Ectodermal cell (in vitro differentiated cells): Measurements from ENCODE around the gene UQCR11.
A peak's percentile ranks its signal among the peaks of the same experiment; 100 is the strongest.

Experiments used
- H3K27ac ChIP-seq: 2 replicates; pipeline ENCODE4 v1.7.0; 2013; ENCODE audit warnings: mild to moderate bottlenecking, low read depth, low read length; ENCODE audit not compliant: insufficient read depth, poor library complexity, severe bottlenecking
- H3K27me3 ChIP-seq: 2 replicates; pipeline ENCODE4 v1.7.0; 2013; ENCODE audit warnings: mild to moderate bottlenecking, low read length; ENCODE audit not compliant: insufficient read depth, control insufficient read depth, poor library complexity, severe bottlenecking
- H3K36me3 ChIP-seq: one replicate; pipeline ENCODE4 v1.7.0; 2013; ENCODE audit warnings: low read length; ENCODE audit not compliant: control insufficient read depth, insufficient read depth
- H3K4me1 ChIP-seq: one replicate; pipeline ENCODE4 v1.7.0; 2013; ENCODE audit warnings: low read length; ENCODE audit not compliant: control insufficient read depth, insufficient read depth
- H3K4me3 ChIP-seq: 2 replicates; pipeline ENCODE4 v1.7.0; 2013; ENCODE audit warnings: low read depth, low read length, control low read depth; ENCODE audit not compliant: insufficient read depth
- H3K9me3 ChIP-seq: 2 replicates; pipeline ENCODE4 v1.7.0; 2013; ENCODE audit warnings: mild to moderate bottlenecking, low read length, moderate library complexity; ENCODE audit not compliant: control insufficient read depth
- WGBS, 2 experiments: methylation state at CpG; one replicate each; pipeline ENCODE4 v1.1.7; 2013; ENCODE audit warnings: missing lambda C conversion rate in 2 of 2; 5-methylcytosine and 5-hydroxymethylcytosine counted together

Gene UQCR11

DNA sequence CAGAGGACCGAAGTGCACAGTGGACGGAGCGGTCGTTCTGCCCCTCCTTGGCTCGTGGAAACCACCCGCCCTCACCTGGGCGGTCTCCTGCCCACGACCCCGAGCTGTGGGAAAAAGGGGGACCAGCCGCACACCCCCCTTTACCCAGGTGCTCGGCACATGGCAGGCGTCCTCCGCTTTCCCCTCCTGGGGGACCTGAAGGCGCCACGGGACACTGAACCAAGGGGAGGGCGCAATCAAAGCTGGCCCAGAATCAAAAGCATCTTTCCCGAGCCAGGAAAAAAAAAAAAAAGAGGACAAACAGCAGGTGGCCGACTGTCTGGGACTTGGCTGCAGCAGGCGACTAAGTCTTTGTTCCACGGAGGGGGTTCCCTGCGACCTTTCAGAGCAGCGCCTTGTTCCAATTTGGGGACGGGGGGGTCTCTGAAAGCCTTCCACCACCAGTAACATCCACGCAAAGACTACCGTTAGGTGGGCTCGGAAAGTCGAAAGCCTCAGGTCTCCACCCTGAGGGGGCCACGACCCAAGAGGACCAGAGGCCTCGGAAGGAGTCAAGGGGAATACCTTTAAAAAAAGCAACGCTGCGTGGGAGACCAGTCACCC, 13.7 kb downstream of the UQCR11 start:
- H3K27ac ChIP-seq: peak overlapping the region; percentile 99
- H3K27me3 ChIP-seq: no peaks in the 10 kb centered on the region
- 6% methylated on average over 31 of the region's 31 CpGs for WGBS, 2 experiments
- no peaks in the 10 kb centered on the region for H3K9me3 ChIP-seq
- H3K4me1 ChIP-seq: peaks cover 9% of the 10 kb centered on the region
- no peaks in the 10 kb centered on the region for H3K36me3 ChIP-seq
- H3K4me3 ChIP-seq: peak overlapping the region; percentile 98

DNA sequence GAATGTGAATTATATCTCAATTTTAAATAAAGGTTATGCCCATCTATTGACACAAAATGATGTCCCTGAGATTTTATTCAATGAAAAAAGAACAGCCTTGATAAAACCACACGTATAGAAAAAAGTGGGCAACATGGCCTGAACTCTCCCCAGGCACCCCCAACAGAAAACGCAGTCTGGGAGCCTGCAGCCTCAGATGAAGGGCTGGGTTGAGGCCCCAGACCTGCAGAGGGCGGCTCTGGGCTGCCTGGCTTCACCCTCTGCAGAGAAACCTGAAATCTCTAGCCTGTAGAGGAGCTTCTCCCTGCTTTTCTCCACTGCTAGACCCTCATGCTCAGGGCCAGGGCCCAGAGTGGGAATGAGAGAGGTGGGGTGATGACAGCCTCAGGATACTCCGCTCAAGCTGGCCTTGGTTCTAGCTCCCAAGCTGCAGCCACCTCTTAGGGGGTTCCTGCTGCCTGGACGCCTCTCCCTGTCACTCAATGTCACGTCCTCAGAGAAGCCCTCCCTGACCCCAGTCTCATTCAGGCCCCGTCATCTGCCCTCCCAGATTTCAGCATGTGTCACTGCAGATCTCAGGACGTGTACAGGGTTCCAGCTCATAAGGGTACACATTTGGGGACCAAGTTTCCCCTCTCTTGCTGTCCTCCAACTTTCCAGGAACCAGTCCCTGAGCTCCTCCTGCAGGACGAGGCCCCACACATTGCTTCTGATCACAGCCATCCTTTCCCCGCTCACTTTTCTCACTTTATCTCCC, 14.4 kb downstream of the UQCR11 start:
- Histone ChIP-seq H3K27ac (peak overlapping the region; percentile 99), H3K36me3 (peaks cover 4% of the 10 kb centered on the region), H3K9me3 (no peaks in the 10 kb centered on the region), H3K27me3 (no peaks in the 10 kb centered on the region), H3K4me1 (peaks cover 9% of the 10 kb centered on the region), H3K4me3 (peak overlapping the region; percentile 98)
- 38 to 39% methylated on average over 10 of the region's 10 CpGs for WGBS, 2 experiments

DNA sequence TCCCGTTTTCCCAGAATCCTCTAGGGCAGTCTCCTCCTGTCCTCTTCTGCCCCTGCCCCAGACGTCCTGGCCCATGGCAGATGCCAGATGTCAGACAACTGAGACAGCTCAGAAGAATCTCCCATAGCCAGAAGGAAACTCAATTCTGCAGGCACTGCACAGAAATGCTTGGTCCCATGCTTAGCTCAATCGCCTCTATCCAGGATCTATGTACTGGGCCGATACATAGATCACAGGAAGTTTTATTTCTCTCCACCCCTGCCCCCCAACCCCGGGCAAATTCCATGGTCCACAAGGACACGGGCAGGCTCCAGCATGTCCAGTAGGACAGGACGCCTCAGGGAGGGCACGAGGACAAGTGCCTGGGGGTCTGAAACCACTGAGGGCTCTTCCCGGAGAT, 17.4 kb downstream of the UQCR11 start:
- no peaks in the 10 kb centered on the region for H3K27me3 ChIP-seq
- H3K9me3 ChIP-seq: no peaks in the 10 kb centered on the region
- WGBS, 2 experiments: 92 to 95% methylated on average over 9 of the region's 9 CpGs
- H3K36me3 ChIP-seq: peaks cover 10% of the 10 kb centered on the region
- H3K4me1 ChIP-seq: peaks cover 9% of the 10 kb centered on the region
- H3K27ac ChIP-seq: no peak overlapping the region
- H3K4me3 ChIP-seq: no peak overlapping the region

DNA sequence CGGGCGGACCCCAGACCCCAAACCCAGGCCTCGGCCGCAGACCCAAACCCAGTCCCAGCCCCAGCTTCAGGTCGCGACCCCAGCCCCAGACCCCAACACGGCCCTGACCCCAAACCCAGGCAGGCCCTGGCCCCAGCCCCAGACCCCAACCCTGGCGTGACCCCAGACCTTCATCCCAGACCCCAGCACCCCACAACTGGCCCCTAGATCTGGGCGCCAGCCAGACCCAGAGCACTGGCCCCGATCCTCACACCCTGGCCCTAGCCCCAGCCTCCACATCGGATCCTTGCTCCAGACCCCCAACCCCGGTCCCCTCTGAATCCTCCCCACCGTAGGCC, 20.1 kb downstream of the UQCR11 start:
- WGBS, 2 experiments: 93 to 97% methylated on average over 13 of the region's 13 CpGs
- Histone ChIP-seq H3K4me3 (no peak overlapping the region), H3K4me1 (no peaks in the 10 kb centered on the region), H3K9me3 (no peaks in the 10 kb centered on the region), H3K27me3 (no peaks in the 10 kb centered on the region), H3K36me3 (peaks cover 36% of the 10 kb centered on the region), H3K27ac (no peak overlapping the region)

DNA sequence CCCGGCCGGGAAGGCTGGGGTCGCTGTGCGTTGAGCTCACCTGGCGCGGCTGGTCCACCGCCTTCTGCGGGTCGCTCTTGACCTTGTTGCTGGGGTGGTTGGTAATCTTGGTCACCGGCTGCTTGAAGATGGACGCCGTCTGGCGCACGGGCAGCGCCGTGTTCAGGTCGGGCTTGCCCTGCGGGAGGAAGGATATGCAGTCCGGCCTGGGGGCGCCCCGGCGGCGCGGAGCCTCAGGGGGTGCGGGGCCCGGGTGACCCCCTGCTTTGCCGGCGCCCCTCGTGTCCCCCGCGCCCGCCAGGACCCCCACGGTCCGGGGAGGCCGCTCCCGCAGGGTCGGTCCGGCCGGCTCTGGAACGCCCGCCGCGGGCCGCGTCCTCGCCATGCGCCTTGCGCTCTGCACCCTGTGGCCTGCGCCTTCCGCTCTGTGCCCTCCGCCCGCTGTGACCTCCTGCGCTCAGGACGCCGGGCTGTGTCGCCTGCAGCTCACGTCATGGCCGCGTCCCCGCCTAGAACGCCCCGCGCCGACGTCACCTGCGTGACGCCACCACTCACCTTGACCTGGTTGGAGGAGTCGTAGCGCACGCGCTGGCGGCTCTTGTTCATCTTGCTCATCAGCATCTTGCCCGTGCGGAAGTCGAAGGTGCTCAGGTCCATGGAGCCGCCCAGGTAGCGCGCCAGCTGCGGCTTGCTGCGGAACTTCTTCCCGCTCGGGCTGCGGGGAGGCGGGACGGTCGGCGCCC, 20.6 kb downstream of the UQCR11 start:
- H3K4me1 ChIP-seq: no peaks in the 10 kb centered on the region
- H3K27ac ChIP-seq: no peak overlapping the region
- WGBS, 2 experiments: 95 to 96% methylated on average over 87 of the region's 87 CpGs
- peaks cover 41% of the 10 kb centered on the region for H3K36me3 ChIP-seq
- H3K27me3 ChIP-seq: no peaks in the 10 kb centered on the region
- no peaks in the 10 kb centered on the region for H3K9me3 ChIP-seq
- no peak overlapping the region for H3K4me3 ChIP-seq

DNA sequence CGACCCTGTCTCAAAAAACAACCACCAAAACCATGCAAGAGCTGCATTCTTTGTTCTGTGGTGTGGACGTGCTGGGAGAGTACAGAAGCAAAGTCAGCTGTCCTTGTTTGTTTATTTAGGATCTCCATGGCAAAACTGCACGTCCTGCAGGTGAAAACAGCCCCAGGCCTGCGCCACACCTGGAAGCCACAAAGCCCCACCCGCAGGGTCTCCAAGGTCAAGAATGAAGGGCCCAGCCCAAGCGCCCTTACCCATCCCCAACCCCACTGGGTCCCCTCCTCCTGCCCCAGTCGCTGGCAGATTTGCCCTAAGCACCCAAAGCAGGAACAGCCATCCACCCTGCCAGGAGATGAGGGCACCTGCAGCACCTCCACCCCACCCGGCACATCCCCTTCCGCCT, 23.1 kb downstream of the UQCR11 start:
- WGBS, 2 experiments: 95 to 98% methylated on average over 9 of the region's 9 CpGs
- H3K4me1 ChIP-seq: no peaks in the 10 kb centered on the region
- peaks cover 53% of the 10 kb centered on the region for H3K36me3 ChIP-seq
- no peaks in the 10 kb centered on the region for H3K9me3 ChIP-seq
- H3K27me3 ChIP-seq: no peaks in the 10 kb centered on the region
- no peak overlapping the region for H3K27ac ChIP-seq
- H3K4me3 ChIP-seq: no peak overlapping the region

DNA sequence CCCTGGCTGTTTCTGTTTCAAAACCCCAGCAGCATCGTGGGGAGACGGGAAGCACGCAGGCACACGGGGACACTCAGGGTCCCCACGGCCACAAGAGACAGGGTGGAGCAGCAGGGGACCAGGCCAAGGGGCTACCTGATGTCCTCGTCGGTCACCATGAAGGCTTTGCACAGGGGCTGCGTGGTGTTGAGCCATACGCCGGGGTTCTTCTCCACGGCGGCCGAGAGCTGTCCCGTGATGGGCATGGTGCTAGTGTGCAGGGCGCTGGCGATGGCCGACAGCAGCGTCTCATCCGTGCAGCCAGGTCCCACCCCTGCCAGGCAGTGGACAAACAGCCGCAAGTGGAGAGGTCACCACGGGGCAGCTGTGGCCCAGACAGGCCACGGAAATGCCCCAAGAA, 24.3 kb downstream of the UQCR11 start:
- Histone ChIP-seq H3K27me3 (no peaks in the 10 kb centered on the region), H3K9me3 (no peaks in the 10 kb centered on the region), H3K4me3 (no peak overlapping the region), H3K36me3 (peaks cover 60% of the 10 kb centered on the region), H3K4me1 (no peaks in the 10 kb centered on the region), H3K27ac (no peak overlapping the region)
- 96 to 97% methylated on average over 22 of the region's 22 CpGs for WGBS, 2 experiments

DNA sequence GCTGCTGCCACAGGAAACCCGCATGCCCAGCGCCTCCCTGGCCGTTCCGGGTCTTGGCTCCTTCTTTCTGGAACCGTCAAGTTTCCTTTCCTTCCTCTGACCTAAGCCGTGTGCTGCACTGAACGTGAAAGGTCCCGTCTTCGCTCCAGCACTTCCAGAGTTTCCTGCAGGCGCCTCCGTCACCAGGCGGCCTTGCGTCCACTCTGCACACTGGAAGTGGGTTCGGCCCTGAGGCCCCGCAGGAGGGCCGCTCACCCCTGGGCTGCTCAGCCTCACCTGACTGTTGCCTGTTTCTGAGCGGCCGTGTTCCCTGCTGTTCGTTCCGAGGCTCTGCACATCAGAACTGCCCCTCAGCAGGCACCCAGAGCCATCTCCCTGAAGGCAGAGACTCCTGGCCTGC, 24.9 kb downstream of the UQCR11 start:
- Histone ChIP-seq H3K9me3 (no peaks in the 10 kb centered on the region), H3K27me3 (no peaks in the 10 kb centered on the region), H3K4me3 (no peak overlapping the region), H3K27ac (no peak overlapping the region), H3K4me1 (no peaks in the 10 kb centered on the region), H3K36me3 (peaks cover 61% of the 10 kb centered on the region)
- 95% methylated on average over 20 of the region's 20 CpGs for WGBS, 2 experiments

DNA sequence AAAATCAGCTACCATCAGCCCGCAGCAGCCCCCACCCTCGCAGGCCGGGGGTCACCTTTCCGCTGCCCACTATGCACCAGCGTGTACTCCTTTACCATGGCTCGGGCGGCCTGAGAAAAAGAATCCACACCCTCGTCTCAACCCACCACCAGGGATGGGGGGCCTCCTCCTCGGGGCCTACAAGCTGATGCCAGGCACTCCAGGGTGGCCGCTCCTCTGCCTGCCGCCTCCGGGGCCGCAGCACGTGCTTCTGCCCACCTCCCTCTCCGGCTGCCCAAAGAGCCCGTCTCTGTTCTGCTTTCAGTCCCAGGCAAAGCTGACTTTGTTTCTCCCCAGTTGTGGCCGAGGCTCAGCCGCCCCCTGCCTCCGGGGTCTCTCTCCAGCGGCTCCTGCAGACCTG, 26.0 kb downstream of the UQCR11 start:
- Histone ChIP-seq H3K9me3 (no peaks in the 10 kb centered on the region), H3K27me3 (no peaks in the 10 kb centered on the region), H3K4me1 (no peaks in the 10 kb centered on the region), H3K36me3 (peaks cover 58% of the 10 kb centered on the region), H3K4me3 (no peak overlapping the region), H3K27ac (no peak overlapping the region)
- WGBS, 2 experiments: 96 to 97% methylated on average over 20 of the region's 20 CpGs

DNA sequence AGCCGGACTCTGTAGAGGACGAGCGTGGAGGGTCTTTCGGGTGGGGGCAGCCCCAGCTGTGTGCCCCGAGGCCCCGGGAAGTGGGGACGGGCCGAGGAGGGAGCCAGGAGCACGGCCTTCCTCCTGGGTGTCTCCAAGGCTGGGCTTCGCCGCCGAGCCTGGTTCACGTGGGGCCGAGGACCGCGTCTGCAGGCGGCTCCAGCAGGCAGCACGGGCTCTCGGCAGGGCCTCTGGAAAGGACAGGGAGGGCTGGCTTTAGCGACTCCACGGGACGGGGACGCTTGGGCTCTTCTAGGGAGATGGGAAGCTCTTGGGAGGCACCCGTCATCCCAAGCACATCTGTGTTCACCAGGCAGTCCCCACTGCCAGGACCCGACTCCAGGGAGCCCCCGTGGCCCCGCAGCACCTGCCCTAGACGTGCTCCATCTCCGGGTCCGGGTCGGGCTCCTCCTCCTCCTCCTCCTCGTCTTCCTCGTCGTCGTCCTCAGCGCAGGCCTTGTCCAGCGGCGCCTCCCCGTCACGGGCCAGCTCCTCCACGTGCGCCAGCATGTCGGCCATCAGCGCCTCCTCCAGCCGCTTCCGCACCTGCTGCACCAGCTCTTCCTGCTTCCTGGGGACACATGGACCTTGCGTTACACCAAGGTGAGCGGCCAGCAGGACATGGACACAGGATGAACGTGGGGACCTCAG, 27.2 kb downstream of the UQCR11 start:
- Histone ChIP-seq H3K9me3 (no peaks in the 10 kb centered on the region), H3K36me3 (peaks cover 54% of the 10 kb centered on the region), H3K27me3 (no peaks in the 10 kb centered on the region), H3K4me1 (no peaks in the 10 kb centered on the region), H3K27ac (no peak overlapping the region), H3K4me3 (no peak overlapping the region)
- WGBS, 2 experiments: 95 to 96% methylated on average over 49 of the region's 49 CpGs
